PC-9 (cell line): ENCODE results near the gene DYNC2H1. TPM values are rescaled to one million over a fixed set of nuclear protein-coding genes. Genes with fewer than 3 reads are reported as not detected.

Source experiments
- BruUV-seq: library from RNA; stranded (reverse); fragments of 400-500 nt; replicated peaks from 2 replicates; lab custom pipeline; 2021; lab: Mats Ljungman, UMichigan
- CTCF ChIA-PET: fragments of 300-600 bp; sonication (Branson Sonifier 250); formaldehyde crosslinking; loops from one replicate; lab custom pipeline; 2022; ENCODE audit warnings: antibody characterized with exemption; lab: Charles Lee
- POLR2A ChIA-PET: fragments of 300-600 bp; sonication (Branson Sonifier 250); formaldehyde crosslinking; loops from one replicate; lab custom pipeline; 2022; ENCODE audit warnings: antibody characterized with exemption; ENCODE audit not compliant: unreplicated experiment; lab: Charles Lee
- DNase-seq, 2 experiments: peaks; one replicate each; pipeline versions ENCODE4 v3.0.0 to v3.0.0-alpha.2; 2015 to 2022; ENCODE audit warnings: mixed read lengths in 1 of 2
- H2AFZ ChIP-seq: fragments of 200-600 bp; sonication (generic); 2 replicates; pipeline ENCODE4 v1.8.1; 2017; ENCODE audit warnings: antibody characterized with exemption
- H3F3A ChIP-seq: fragments of 200-600 bp; sonication (generic); 2 replicates; pipeline ENCODE4 v1.8.1; 2017; ENCODE audit warnings: antibody characterized with exemption, mild to moderate bottlenecking, low read depth; ENCODE audit not compliant: insufficient read depth
- H3K27ac ChIP-seq: fragments of 200-600 bp; sonication (generic); 2 replicates; pipeline ENCODE4 v1.6.1; 2016; ENCODE audit warnings: mixed run types
- H3K27me3 ChIP-seq: fragments of 200-600 bp; sonication (generic); 2 replicates; pipeline ENCODE4 v1.6.1; 2016; ENCODE audit warnings: low read depth, mixed run types; ENCODE audit not compliant: insufficient read depth
- H3K36me3 ChIP-seq: fragments of 200-600 bp; sonication (generic); 2 replicates; pipeline ENCODE4 v1.6.1; 2016; ENCODE audit warnings: low read depth, mixed run types
- H3K4me1 ChIP-seq: fragments of 200-600 bp; sonication (generic); replicated peaks from 2 replicates; pipeline ENCODE4 v1.6.1; 2016; ENCODE audit warnings: mixed run types; ENCODE audit not compliant: insufficient read depth
- H3K4me2 ChIP-seq: fragments of 200-600 bp; sonication (generic); 2 replicates; pipeline ENCODE4 v1.6.1; 2017; ENCODE audit warnings: mixed run types
- H3K4me3 ChIP-seq: fragments of 200-600 bp; sonication (generic); 2 replicates; pipeline ENCODE4 v1.6.1; 2016; ENCODE audit warnings: mixed run types
- H3K79me2 ChIP-seq: fragments of 200-600 bp; sonication (generic); 2 replicates; pipeline ENCODE4 v1.6.1; 2017; ENCODE audit warnings: low read depth, mixed run types
- H3K9me2 ChIP-seq: fragments of 200-600 bp; sonication (generic); 2 replicates; pipeline ENCODE4 v1.8.1; 2017; ENCODE audit warnings: mild to moderate bottlenecking; ENCODE audit not compliant: insufficient read depth
- H3K9me3 ChIP-seq: fragments of 200-600 bp; sonication (generic); 2 replicates; pipeline ENCODE4 v1.8.1; 2016; ENCODE audit warnings: low read depth; ENCODE audit not compliant: insufficient read depth
- H4K20me1 ChIP-seq: fragments of 200-600 bp; sonication (generic); 2 replicates; pipeline ENCODE4 v1.8.1; 2017; ENCODE audit not compliant: insufficient read depth
- CTCF ChIP-seq: fragments of 200-600 bp; sonication (generic); conservative IDR thresholded peaks from 2 replicates; pipeline ENCODE4 v1.6.1; 2017; ENCODE audit warnings: mixed run types, antibody characterized with exemption, mild to moderate bottlenecking, moderate library complexity
- EZH2 ChIP-seq: fragments of 200-600 bp; sonication (generic); IDR thresholded peaks from 2 replicates; pipeline ENCODE4 v1.8.0; 2017; ENCODE audit warnings: antibody characterized with exemption, low read depth
- intact Hi-C: fragments of 100-400 bp; cut with micrococcal nuclease; formaldehyde crosslinking; loops from one replicate; pipeline ENCODE4 v1.10.0; 2022; ENCODE audit not compliant: unreplicated experiment
- total RNA-seq: library from RNA; stranded (reverse); gene quantifications from 2 replicates; pipeline ENCODE4 v1.2.3, GENCODE V29; 2021

DYNC2H1 gene
- total RNA-seq, 1 experiment from 2014 or later, result 12.2 TPM

- no peak overlapping the region for H3K27ac ChIP-seq
- H2AFZ ChIP-seq, result no peak overlapping the region
- no peaks in the 10 kb centered on the region for H3F3A ChIP-seq
- no peaks in the 10 kb centered on the region for H3K79me2 ChIP-seq
- TF ChIP-seq EZH2, result no peak
- no peak for TF ChIP-seq CTCF
- no peaks in the 10 kb centered on the region for H3K4me1 ChIP-seq
- H3K36me3 ChIP-seq, result no peaks in the 10 kb centered on the region
- no peak overlapping the region for H3K4me3 ChIP-seq
- DNase-seq, result no peak
- CTCF ChIA-PET, result no interaction called here
- no TSS peak for BruUV-seq
- H3K9me2 ChIP-seq, result no peaks in the 10 kb centered on the region
- intact Hi-C loops, result no loop called here
- H3K4me2 ChIP-seq, result no peak overlapping the region
- no peaks in the 10 kb centered on the region for H3K27me3 ChIP-seq
- H4K20me1 ChIP-seq, result no peaks in the 10 kb centered on the region
- POLR2A ChIA-PET, result no interaction called here
- no peaks in the 10 kb centered on the region; the same call in 1 of the 2 replicates for H3K9me3 ChIP-seq
These were observed 367.6 kb downstream of the DYNC2H1 start for GRCh38 chr11:103476874-103477273.

- Histone ChIP-seq H3K36me3 (no peaks in the 10 kb centered on the region), H3K27ac (no peak overlapping the region), H3K4me3 (no peak overlapping the region), H4K20me1 (no peaks in the 10 kb centered on the region), H3K27me3 (no peaks in the 10 kb centered on the region), H2AFZ (no peak overlapping the region), H3K4me2 (no peak overlapping the region), H3K9me3 (0 out of 2 replicates have a peak, but pooled peaks cover 5% of the 10 kb centered on the region), H3K4me1 (no peaks in the 10 kb centered on the region), H3K79me2 (no peaks in the 10 kb centered on the region), H3F3A (no peaks in the 10 kb centered on the region), H3K9me2 (no peaks in the 10 kb centered on the region)
- BruUV-seq, result no TSS peak
- DNase-seq, result no peak
- ChIA-PET POLR2A (no interaction called here), CTCF (no interaction called here)
- TF ChIP-seq EZH2 (no peak), CTCF (no peak)
- intact Hi-C loops, result no loop called here
These were observed 371.2 kb downstream of the DYNC2H1 start for GRCh38 chr11:103480421-103480820.

GRCh38 chr11:103483996-103484395 is 374.8 kb downstream of the DYNC2H1 start:
- H2AFZ ChIP-seq, result no peak overlapping the region
- no peak overlapping the region for H3K27ac ChIP-seq
- H3K9me2 ChIP-seq, result no peaks in the 10 kb centered on the region
- no peaks in the 10 kb centered on the region for H3K27me3 ChIP-seq
- no peaks in the 10 kb centered on the region for H3K79me2 ChIP-seq
- H3K9me3 ChIP-seq, result 0 out of 2 replicates have a peak, but pooled peaks cover 5% of the 10 kb centered on the region
- POLR2A ChIA-PET, result no interaction called here
- no TSS peak for BruUV-seq
- intact Hi-C loops, result no loop called here
- no peak overlapping the region for H3K4me3 ChIP-seq
- H3F3A ChIP-seq, result no peaks in the 10 kb centered on the region
- H3K4me1 ChIP-seq, result no peaks in the 10 kb centered on the region
- no peak for DNase-seq
- CTCF ChIA-PET, result no interaction called here
- no peak overlapping the region for H3K4me2 ChIP-seq
- no peaks in the 10 kb centered on the region for H4K20me1 ChIP-seq
- no peak for TF ChIP-seq CTCF
- TF ChIP-seq EZH2, result no peak
- no peaks in the 10 kb centered on the region for H3K36me3 ChIP-seq
